VCaP (cell line): Measurements from ENCODE around the gene OPA1.

Experiments used
- H3K27ac ChIP-seq: fragments of 450-650 bp; 2 replicates; pipeline ENCODE4 v1.5.1; 2017
- CTCF ChIP-seq: fragments of 450-650 bp; conservative IDR thresholded peaks from 2 replicates; pipeline ENCODE4 v1.5.1; 2017; ENCODE audit warnings: mild to moderate bottlenecking, moderate library complexity

OPA1 gene

DNA sequence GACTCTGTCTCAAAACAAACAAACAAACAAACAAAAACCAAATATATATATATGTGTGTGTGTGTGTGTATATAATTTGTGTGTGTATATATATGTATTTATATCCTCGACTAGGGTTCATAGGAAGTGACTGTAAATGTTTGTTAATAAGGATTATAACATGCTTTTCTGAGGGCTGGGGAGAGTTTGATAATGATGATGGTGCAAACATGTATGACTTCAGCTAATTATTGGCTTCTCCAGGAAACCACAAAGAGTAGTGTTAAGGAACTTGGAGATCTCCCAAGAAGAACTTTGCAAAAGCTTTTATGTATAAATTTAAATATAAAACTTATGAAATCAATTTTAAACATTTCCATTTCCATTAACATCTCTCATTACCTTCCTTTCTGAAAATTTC is 3.9 kb upstream of the OPA1 start:
- H3K27ac ChIP-seq: no peak overlapping the region
- no peak for TF ChIP-seq CTCF

DNA sequence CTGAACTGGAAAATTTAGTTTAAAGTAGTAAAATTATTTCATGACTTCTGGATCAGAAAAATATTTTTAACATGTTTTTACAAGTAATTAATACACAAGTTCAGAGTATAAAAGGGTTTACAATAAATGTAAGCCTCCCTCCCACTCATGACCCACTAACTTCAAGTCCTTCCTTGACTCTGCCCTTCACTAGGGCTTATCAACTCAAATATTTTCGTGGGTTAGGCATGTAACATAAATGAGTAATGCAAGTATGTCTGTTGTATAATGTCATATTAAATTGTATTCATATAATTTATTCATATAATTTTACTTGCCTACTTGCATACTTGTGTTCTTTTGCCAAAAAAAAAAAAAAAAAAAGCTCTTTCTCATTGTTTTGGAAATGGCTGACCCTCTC is 3.4 kb upstream of the OPA1 start:
- no peak for TF ChIP-seq CTCF
- no peak overlapping the region for H3K27ac ChIP-seq

GRCh38 chr3:193590088-193590856 is 2.7 kb upstream of the OPA1 start:
- TF ChIP-seq CTCF: no peak
- H3K27ac ChIP-seq: no peak overlapping the region

- no peak for TF ChIP-seq CTCF
- H3K27ac ChIP-seq: peak overlapping the region; percentile 86
These were observed 641 bp downstream of the OPA1 start for GRCh38 chr3:193593668-193594030.

GRCh38 chr3:193594946-193595689 is 2.1 kb downstream of the OPA1 start:
- H3K27ac ChIP-seq: no peak overlapping the region
- no peak for TF ChIP-seq CTCF

GRCh38 chr3:193595939-193596487 is 3.0 kb downstream of the OPA1 start:
- H3K27ac ChIP-seq: no peak overlapping the region
- no peak for TF ChIP-seq CTCF

DNA sequence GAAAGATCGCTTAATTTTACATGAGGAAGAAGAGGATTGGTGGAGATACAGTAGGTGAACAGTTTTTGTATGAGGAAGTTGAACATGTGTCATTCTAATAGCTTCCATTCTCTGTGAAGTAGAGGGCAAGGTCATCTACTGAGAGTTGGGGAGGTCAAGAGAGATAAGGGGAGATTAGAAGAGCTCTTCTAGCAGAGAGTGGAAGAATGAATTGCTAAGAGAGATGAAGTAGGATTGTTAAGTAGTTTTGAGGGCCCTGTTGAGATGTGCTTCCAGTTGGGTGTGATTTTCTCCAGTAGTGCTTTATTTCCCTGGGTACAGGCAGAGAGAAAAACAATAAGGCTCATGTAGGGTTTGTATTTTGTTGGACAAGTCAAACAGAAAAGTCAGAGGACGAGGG is 5.2 kb downstream of the OPA1 start:
- no peak overlapping the region for H3K27ac ChIP-seq
- TF ChIP-seq CTCF: no peak
